GM18526 (cell line): ENCODE measurements around the gene BNC2.

Experiments used
- POLR2A ChIP-seq: IDR thresholded peaks from 3 replicates; pipeline ENCODE4 v1.6.1; 2011; ENCODE audit not compliant: insufficient read length; ENCODE audit errors: extremely low read depth

The BNC2 gene

DNA sequence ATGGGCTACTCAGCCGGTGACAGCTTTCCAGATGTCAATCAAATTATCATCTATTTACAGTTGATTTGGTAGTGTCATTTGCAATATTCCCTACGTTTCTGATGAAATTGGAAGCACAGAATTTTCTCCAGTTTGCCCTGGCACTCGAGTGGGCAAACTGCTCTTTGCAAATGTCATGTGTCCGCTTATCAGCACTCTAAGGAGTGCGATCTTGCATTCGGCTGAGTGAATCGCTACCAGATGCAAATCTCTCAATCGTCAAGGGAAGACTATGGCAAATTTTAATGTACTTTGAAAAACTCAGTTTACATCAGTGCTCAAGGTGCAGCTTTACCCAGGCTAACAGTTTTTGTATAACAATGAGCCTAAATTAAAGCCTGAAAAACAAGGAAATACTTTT, 66.8 kb downstream of the BNC2 start:
- no peak for TF ChIP-seq POLR2A

DNA sequence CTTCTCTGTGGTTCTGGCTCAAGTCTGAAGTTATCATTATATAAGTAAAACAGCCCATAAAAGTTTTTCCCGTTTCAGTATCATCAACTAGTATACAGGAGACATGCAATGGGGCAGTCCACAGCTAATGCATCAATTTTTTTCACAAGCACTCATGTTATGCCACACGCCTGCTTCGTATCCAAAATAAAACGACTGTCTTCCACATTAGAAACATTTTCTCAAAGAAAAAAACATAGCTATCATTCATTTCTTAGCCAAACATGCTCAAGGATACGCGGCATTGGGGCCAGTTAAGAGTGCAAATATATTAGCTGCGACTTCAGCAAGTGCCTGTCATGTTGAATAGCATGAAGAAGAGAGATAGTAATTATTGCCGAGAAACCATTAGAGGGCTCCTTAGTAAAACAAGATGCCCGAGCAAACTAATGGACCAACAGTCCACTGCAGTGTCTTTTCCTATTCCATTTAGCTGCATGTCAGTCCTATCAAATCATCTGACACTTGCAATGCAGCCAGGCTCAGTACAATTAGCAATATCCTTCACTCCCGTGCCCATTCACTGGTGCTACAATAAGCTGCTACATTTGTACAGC, 68.5 kb downstream of the BNC2 start:
- no peak for TF ChIP-seq POLR2A

DNA sequence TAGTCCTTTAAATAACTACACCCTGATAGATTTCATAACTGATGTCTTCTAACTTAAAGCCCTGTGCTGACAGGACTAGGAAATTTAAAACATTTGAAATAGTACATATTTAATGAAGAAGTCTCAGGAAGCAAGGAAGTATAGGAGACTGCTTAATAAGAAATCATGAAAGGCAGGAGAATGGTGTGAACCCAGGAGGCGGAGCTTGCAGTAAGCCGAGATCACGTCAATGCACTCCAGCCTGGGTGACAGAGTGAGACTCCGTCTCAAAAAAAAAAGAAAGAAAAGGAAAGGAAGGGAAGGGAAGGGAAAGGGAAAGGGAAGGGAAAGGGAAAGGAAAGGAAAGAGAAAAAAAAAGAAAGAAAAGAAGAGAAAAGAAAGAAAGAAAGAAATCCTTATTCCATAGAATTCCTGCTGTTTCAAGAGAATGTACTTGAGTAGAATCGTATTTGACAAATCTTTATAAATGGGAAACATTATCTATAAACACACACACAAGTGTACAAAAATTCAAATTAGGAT, 74.1 kb downstream of the BNC2 start:
- no peak for TF ChIP-seq POLR2A

DNA sequence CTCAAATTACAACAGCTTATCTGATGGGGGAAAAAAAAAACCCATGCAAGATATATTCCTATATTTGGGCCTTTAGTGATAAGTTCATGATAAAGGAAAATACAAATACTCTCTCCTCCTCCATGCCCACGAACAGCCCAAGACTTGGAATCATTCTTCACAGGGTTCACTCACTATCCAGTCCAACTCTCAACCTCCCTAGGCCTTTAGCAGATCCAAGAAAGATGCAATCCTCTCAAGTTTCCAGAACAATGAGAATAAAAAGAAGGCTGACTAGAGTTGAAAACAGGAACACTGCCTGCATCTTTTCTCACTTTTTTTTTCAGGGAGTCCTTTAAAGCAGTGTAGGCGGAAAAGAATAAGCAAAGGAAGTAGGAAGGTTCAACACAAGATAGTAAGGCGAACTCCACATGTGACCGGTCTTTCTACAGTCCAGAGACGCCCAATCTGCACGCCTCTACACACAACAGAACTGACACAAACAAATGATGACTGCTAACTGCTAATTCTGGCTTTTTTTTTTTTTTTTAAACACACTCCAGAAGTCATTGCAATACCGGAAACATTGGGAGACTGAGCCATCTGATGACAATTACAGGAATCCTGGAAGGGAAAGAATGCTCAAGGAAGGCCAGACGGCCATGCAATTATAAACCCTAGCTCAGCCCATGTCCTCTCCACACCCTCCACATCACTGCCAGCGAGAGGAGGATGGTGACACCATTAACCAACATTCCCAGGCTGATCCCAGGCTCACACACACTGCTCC, 75.4 kb downstream of the BNC2 start:
- TF ChIP-seq POLR2A, result no peak

DNA sequence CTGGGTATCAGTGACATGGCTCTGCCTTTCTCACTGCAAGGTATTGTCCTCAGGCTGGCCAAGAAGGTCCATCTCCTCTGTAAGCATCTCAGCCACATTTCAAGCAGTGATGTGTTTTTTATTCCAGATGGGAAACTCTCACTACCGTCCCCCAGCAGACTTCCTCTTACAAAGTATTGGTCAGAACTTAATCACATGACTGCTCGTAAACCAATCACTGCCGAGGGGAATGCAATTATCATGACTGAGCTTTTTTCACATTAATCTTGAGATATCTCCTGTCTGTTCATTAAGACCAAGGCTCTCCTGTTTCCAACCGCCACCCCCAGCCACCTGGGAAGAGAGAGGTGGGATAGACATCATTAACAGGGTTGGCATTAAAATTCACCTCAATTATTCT, 76.4 kb downstream of the BNC2 start:
- no peak for TF ChIP-seq POLR2A

DNA sequence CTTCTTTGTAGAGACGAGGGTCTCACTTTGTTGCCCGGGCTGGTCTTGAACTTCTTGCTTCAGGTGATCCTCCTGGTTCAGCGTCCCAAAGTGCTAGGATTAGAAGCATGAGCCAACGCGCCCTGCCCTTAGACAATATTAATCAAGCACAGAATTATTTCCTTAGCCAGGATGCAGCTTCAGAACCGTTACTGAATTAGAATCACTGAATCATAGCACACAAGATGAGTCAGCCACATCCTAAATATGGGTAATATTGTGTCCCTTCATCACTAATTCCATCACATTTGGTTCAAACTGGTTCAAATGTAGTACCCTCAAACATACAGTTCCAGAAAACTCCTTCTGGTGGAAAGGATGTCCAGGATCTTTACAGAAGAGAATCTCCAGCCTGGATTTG, 82.7 kb downstream of the BNC2 start:
- TF ChIP-seq POLR2A, result no peak

DNA sequence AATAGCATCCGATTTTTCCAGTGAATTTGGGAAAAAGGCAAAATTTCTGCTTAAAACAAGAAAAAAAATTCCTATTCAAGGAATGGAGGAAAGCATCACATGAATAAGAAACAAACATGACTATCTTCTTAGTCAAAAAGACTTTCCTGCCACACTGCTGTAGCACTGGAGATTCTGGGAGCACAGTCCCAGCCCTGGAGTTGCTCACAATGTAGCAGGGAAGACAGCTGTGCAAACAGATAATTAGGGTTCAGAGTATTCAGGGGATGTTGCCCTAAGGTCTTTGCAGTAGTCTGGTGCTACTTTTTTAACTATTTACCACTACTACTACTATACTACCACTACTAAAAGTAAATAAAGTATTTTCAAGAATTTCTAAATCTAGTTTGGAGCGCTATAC, 86.5 kb downstream of the BNC2 start:
- TF ChIP-seq POLR2A, result no peak

DNA sequence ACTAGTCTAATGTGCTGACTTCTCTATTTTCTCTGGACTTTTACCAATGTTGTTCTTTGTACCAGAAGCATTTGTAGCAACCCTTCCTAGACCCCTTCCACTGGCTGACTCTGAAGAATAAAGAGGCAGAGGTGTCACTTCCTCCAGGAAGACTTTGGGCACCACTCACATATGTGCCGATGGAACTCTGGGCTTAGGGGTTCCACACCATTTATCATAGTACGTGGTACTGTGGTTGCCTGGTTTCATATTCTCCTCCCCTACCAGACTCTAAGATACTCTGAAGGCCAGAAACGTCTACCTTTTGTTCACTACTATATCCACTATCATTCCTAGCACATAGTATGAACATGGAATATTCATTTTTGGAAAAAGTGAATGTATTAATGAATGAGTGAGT, 88.0 kb downstream of the BNC2 start:
- no peak for TF ChIP-seq POLR2A

DNA sequence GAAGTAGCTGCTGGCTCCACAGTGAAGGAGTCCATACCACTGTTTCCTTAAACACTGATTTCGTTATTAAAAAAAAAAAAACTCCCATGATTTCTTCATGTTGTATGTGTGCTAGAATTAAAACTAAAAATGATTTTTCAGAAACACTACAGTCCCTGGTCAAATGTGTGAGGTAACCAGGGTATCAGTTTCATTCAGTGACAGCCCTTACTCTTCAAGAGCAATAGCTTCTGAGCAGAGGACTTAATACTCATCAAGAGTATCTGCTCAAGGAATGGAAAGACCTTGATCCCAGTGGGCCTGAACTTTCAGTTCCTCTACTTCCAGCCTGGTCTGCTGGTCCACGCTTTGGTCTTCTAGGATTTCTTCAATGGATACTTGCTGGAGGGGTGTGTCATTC, 95.1 kb downstream of the BNC2 start:
- no peak for TF ChIP-seq POLR2A

DNA sequence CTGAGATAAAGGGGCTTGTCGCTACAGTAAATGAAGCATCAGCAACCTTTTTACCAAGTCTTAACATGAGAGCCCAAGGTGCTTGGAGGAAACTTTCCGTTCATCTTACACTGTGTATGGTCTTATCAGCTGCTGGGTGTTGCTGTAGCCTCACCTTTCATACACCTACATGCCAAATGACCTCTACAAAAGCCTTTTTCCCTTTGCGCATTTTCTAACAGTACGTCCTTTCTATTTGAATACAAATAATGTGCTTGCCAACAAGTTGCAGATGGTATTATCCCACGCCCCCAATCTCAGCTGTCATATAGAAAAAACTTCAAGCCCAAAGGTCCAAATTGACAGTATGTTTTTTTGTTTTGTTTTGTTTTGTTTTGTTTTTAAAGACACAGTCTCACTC, 96.9 kb downstream of the BNC2 start:
- TF ChIP-seq POLR2A, result no peak

DNA sequence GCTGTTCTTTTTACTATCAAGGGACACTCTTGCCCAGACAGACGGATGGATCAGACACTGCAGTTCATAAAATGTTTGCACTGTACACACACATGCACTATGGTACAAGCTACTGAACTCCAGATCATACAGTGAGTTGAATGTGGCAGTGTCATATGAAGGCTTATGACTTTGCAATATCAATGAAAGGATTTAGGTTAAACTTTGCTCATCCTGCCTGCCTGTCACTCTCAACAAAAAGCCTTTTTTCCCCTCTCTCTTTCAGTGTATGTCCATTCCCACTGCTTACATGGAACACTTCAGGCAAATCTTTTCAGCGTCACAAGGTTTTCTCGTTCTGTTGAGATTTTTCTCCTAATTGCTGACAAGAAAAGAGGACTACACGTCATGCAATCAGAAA, 97.4 kb downstream of the BNC2 start:
- no peak for TF ChIP-seq POLR2A

DNA sequence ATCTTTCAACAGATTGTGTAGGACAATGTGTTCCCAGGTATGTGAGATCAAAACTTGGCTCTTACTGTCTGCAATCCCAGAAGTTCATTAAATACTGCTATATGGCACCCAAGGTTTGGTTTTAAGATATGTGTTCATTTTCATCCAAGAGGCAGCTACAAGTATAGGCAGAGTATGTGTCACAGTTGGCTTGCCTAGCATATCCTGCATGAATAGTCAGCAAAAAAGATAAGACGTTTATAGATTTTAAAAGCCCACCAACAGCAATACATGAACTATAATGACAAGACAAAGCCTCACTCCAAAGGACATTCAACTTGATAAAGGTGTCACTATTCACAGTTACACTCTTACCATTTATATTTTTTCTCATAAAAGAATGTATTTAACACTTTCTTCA, 99.1 kb downstream of the BNC2 start:
- TF ChIP-seq POLR2A, result no peak

DNA sequence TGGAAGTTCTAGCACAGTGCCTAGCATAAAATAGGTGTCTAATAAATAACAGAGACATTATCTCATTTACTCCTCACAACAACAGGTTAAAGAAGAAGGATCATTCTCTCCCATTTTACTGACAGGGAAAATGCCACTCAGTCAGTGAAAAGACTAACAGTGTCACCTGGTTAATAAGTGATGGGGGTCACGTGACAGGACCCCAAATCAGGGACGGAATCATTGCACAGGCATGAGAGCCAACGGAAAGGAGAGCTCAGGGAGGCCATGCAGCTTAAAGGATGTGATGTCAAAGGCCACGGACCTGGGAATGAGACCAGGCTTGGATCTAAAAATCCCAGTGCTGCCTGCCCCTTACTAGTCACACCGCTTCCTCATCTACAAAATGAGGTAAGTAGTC, 101.2 kb downstream of the BNC2 start:
- no peak for TF ChIP-seq POLR2A

DNA sequence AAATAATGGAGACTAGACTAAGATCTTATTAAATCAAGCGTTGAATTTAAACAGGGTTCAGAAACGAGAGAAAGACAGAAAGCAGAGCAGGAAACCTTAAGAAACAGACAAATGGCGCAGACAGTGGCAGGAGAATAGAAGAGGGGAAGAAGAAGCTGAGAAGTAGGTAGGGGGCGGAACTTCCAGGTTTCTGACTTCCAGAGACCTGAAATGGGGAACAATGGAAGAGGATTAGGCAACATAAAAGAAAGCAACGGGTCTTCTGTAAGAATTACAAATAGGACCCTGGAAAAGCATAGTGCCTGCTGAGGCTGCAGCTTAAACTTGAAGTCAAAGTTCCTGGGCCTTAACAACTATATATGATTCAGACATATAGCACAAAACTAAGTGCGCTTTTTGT, 101.7 kb downstream of the BNC2 start:
- TF ChIP-seq POLR2A, result no peak

DNA sequence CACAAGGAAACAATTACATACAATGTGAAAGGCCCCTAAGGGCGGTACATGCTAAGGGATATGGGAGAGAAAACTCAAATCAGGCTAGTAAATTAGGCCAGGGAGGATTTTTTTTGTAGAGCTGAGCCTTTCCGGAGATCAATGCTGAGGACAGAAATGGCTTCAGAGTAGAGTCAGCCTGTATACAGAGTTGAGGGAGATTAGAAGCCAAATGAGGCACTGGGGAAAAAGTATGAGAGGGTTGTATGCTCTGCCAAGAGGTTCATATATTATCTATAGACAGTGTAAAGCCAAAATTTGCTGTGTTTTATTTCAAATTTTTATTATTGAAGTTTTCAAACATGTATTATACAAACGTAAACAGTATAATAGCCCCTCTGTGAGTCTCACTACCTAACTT, 103.1 kb downstream of the BNC2 start:
- TF ChIP-seq POLR2A, result no peak

DNA sequence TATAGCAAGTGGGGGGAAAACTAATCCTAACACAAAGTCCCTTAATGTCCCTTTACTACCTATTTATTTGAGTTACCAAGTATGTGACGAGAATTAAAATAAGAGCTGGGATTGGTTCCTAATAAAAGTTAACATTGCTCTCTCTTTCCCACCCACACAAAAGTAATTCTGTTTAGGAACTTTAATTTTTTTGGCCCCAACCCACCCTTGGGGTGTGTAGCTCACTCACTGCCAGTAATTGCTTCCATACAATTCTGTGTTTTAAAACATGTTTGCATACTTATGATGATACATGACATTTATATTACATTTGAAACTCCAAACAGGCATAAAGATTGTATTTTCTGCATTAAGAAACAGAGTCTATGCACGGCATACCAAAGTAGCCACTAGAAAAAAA, 106.5 kb downstream of the BNC2 start:
- TF ChIP-seq POLR2A, result no peak
